Breast epithelium (tissue), 4 donors: ENCODE data around the gene CFDP1. TPM values are rescaled to one million over a fixed set of nuclear protein-coding genes. Genes with fewer than 3 reads are reported as not detected.

Experiments
- DNase-seq, 2 donors: peaks; one replicate each; pipeline ENCODE4 v3.0.0-alpha.2; 2019; ENCODE audit warnings: low spot score in 2 of 2
- H3K27ac ChIP-seq, 2 donors: fragments of 200-600 bp; sonication (generic) in 1 of 2; one replicate each; pipeline ENCODE4 v1.5.1; 2016 to 2019; ENCODE audit warnings: mild to moderate bottlenecking in 1 of 2
- H3K27me3 ChIP-seq, 2 donors: fragments of 200-600 bp; sonication (generic) in 1 of 2; one replicate each; pipeline versions ENCODE4 v1.5.1 to v1.6.0; 2017 to 2019; ENCODE audit warnings: control low read depth in 1 of 2, mild to moderate bottlenecking in 1 of 2
- H3K36me3 ChIP-seq: fragments of 200-600 bp; one replicate; pipeline ENCODE4 v1.5.1; 2019
- H3K4me1 ChIP-seq, 2 donors: fragments of 200-600 bp; sonication (generic); one replicate each; pipeline ENCODE4 v1.5.1; 2016 to 2019; ENCODE audit warnings: control low read depth in 1 of 2
- H3K4me3 ChIP-seq, 3 donors: fragments of 200-600 bp; sonication (generic); 1 replicate in 2 of 3; 2 replicates in 1 of 3; pipeline ENCODE4 v1.5.1; 2016 to 2019; ENCODE audit warnings: mild to moderate bottlenecking in 3 of 3, moderate library complexity in 2 of 3
- H3K9me3 ChIP-seq, 2 donors: fragments of 200-600 bp; sonication (generic) in 1 of 2; one replicate each; pipeline ENCODE4 v1.5.1; 2016 to 2019; ENCODE audit warnings: control low read depth in 1 of 2
- POLR2A ChIP-seq: fragments of 450-650 bp; IDR thresholded peaks from one replicate; pipeline ENCODE4 v1.6.1; 2016; ENCODE audit warnings: antibody characterized with exemption, mild to moderate bottlenecking, moderate library complexity
- POLR2AphosphoS5 ChIP-seq, 3 donors: sonication (generic); formaldehyde crosslinking; IDR thresholded peaks; one replicate each; pipeline ENCODE4 v1.6.1; 2017; ENCODE audit warnings: antibody characterized with exemption in 3 of 3
- intact Hi-C: fragments of 100-400 bp; cut with DNase I; formaldehyde crosslinking; loops from one replicate; pipeline ENCODE4 v1.15.1; 2023; ENCODE audit warnings: low total_unique reads
- total RNA-seq, 3 donors: library from RNA; depleted of rRNA; stranded (reverse); fragments of >200 nt; gene quantifications; one replicate each; pipeline ENCODE4 v1.1.0, GENCODE V29; 2016
- TF ChIP-seq, protein P1 (sequence below), 3 donors: fragments of 450-650 bp; IDR thresholded peaks; one replicate each; pipeline ENCODE4 v1.5.1; 2016 to 2017; ENCODE audit warnings: antibody characterized with exemption in 3 of 3, mild to moderate bottlenecking in 3 of 3, moderate library complexity in 3 of 3

The CFDP1 gene
- total RNA-seq, 3 donors from 2014 or later = 55.5 to 81.9 (median 80.9) TPM

DNA sequence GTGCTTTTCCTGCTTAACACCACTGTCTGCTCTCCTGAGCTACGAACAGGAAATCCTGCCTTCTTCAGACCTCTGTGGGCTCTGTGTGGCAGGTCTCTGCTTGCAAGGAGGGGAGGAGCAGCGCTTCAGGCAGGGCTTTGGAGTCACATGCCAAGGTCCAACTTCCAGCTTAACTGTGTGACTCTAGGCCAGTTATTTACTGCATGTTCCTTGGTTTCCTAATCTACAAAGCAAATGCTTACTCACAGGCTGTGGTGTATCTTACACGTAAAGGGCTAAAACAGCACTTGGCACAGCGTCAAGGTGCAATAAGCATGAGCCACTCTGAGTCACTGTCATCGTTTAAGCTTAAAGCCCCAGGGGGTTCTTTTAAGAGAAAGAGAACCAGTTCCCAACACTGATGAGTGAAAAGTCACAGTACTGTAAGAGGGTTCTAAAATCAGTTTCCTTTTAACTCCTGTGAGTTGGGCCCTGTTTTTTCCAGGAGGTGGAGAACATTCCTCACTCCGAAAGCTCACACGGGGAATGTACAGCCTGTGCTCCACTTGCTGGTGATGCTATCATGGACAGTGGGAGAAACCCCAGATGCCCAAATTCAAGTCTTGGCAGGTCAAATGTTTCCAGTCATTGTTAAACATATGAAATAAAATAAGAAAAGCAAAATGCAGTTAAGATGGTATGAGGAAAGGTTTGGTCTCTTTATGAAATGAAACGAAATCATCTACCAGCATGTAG lies 127.8 kb downstream of the CFDP1 start:
- TF ChIP-seq, protein P1, sequence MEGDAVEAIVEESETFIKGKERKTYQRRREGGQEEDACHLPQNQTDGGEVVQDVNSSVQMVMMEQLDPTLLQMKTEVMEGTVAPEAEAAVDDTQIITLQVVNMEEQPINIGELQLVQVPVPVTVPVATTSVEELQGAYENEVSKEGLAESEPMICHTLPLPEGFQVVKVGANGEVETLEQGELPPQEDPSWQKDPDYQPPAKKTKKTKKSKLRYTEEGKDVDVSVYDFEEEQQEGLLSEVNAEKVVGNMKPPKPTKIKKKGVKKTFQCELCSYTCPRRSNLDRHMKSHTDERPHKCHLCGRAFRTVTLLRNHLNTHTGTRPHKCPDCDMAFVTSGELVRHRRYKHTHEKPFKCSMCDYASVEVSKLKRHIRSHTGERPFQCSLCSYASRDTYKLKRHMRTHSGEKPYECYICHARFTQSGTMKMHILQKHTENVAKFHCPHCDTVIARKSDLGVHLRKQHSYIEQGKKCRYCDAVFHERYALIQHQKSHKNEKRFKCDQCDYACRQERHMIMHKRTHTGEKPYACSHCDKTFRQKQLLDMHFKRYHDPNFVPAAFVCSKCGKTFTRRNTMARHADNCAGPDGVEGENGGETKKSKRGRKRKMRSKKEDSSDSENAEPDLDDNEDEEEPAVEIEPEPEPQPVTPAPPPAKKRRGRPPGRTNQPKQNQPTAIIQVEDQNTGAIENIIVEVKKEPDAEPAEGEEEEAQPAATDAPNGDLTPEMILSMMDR (IDR thresholded peaks at IDR 0.05) = no peak
- no peak for TF ChIP-seq POLR2A
- peak; percentile 41 to 73 (median 57) for TF ChIP-seq POLR2AphosphoS5 (IDR thresholded peaks at IDR 0.05)
- peak overlapping the region in 1 of 3 donors; percentile 26 for H3K4me3 ChIP-seq
- peak overlapping the region; percentile 90 to 94 for H3K27ac ChIP-seq
- H3K9me3 ChIP-seq = no peaks in the 10 kb centered on the region
- H3K36me3 ChIP-seq = no peaks in the 10 kb centered on the region
- peak; percentile 72 to 88 for DNase-seq
- H3K27me3 ChIP-seq = no peaks in the 10 kb centered on the region
- H3K4me1 ChIP-seq = peaks cover 7 to 17% of the 10 kb centered on the region in 2 donors
- intact Hi-C loops = no loop called here

- Histone ChIP-seq H3K9me3 (no peaks in the 10 kb centered on the region), H3K4me1 (peaks cover 7 to 17% of the 10 kb centered on the region in 2 donors), H3K27ac (peak overlapping the region; percentile 90 to 94), H3K36me3 (no peaks in the 10 kb centered on the region), H3K4me3 (peak overlapping the region in 1 of 3 donors; percentile 26), H3K27me3 (no peaks in the 10 kb centered on the region)
- intact Hi-C loops = no loop called here
- TF ChIP-seq POLR2AphosphoS5 (IDR thresholded peaks at IDR 0.05) (no peak), POLR2A (no peak)
- TF ChIP-seq, protein P1 (IDR thresholded peaks at IDR 0.05) = no peak
- no peak for DNase-seq
Measured at GRCh38 chr16:75304521-75305363, 128.6 kb downstream of the CFDP1 start.

DNA sequence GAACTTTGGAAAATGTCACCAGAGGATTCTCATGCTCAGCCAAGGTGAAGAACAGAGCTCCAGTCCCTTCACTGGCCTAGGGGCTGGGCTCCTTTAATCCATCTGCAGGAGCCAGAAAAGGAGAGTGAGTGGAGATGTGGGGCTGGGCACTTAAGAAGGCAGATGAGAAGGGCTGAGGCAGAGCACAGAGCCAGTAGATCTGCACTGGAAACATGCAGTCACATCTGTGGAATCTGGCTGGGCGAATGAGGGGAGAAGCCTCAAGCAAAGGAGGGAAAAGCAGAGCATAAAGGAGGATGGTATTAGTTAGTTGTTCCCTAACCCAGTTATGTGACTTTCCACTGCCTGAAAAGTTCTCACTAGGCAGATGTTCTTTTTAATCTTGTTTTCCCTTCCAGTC lies 131.5 kb downstream of the CFDP1 start:
- Histone ChIP-seq H3K36me3 (no peaks in the 10 kb centered on the region), H3K4me3 (no peak overlapping the region), H3K27ac (no peak overlapping the region), H3K27me3 (no peaks in the 10 kb centered on the region), H3K9me3 (no peaks in the 10 kb centered on the region), H3K4me1 (peaks cover 7 to 17% of the 10 kb centered on the region in 2 donors)
- intact Hi-C loops = no loop called here
- no peak for DNase-seq
- TF ChIP-seq, protein P1 (IDR thresholded peaks at IDR 0.05) = no peak
- TF ChIP-seq POLR2AphosphoS5 (IDR thresholded peaks at IDR 0.05) = no peak
- no peak for TF ChIP-seq POLR2A

GRCh38 chr16:75298267-75298666 lies 135.0 kb downstream of the CFDP1 start:
- no peaks in the 10 kb centered on the region for H3K4me1 ChIP-seq
- no peaks in the 10 kb centered on the region for H3K27me3 ChIP-seq
- no peak for TF ChIP-seq POLR2AphosphoS5 (IDR thresholded peaks at IDR 0.05)
- TF ChIP-seq POLR2A = no peak
- TF ChIP-seq, protein P1 (IDR thresholded peaks at IDR 0.05) = no peak

GRCh38 chr16:75296606-75297005 lies 136.7 kb downstream of the CFDP1 start:
- TF ChIP-seq, protein P1 (IDR thresholded peaks at IDR 0.05) = no peak
- no peak for TF ChIP-seq POLR2AphosphoS5 (IDR thresholded peaks at IDR 0.05)
- TF ChIP-seq POLR2A = no peak
- no peak overlapping the region for H3K4me3 ChIP-seq
- H3K27ac ChIP-seq = no peak overlapping the region
- no peaks in the 10 kb centered on the region for H3K4me1 ChIP-seq
- no peaks in the 10 kb centered on the region for H3K9me3 ChIP-seq
- intact Hi-C loops = no loop called here
- no peaks in the 10 kb centered on the region for H3K36me3 ChIP-seq
- DNase-seq = no peak
- H3K27me3 ChIP-seq = no peaks in the 10 kb centered on the region

More at GRCh38 chr16:75298267-75298666, 135.0 kb downstream of the CFDP1 start:
- Histone ChIP-seq H3K27ac (no peak overlapping the region), H3K36me3 (no peaks in the 10 kb centered on the region), H3K4me3 (no peak overlapping the region), H3K9me3 (no peaks in the 10 kb centered on the region)
- intact Hi-C loops = no loop called here
- no peak for DNase-seq
